DND-41 (cell line): ENCODE measurements around the gene HABP4.

Experiments used
- ATAC-seq: fragments of 200-7000 bp; cut with Tn5 transposase; 3 replicates; pipeline ENCODE4 v1.9.1; 2021; ENCODE audit warnings: low read depth; ENCODE audit not compliant: insufficient read depth
- DNase-seq: peaks from one replicate; pipeline ENCODE4 v3.0.0-alpha.2; 2020
- H2AFZ ChIP-seq: 2 replicates; pipeline ENCODE4 v1.6.0; 2012; ENCODE audit warnings: low read depth, low read length
- H3K27ac ChIP-seq: 2 replicates; pipeline ENCODE4 v1.5.1; 2012; ENCODE audit warnings: low read length, inconsistent platforms
- H3K27me3 ChIP-seq: fragments of 200-600 bp; sonication (generic); 2 replicates; pipeline ENCODE4 v1.6.0; 2012; ENCODE audit warnings: low read length, mild to moderate bottlenecking, inconsistent platforms; ENCODE audit not compliant: insufficient read depth, poor library complexity
- H3K36me3 ChIP-seq: 2 replicates; pipeline ENCODE4 v1.5.1; 2012; ENCODE audit warnings: low read length, inconsistent platforms; ENCODE audit not compliant: insufficient read depth
- H3K4me1 ChIP-seq: 2 replicates; pipeline ENCODE4 v1.5.1; 2012; ENCODE audit warnings: mild to moderate bottlenecking, low read length; ENCODE audit not compliant: insufficient read depth
- H3K4me2 ChIP-seq: 2 replicates; pipeline ENCODE4 v1.6.0; 2012; ENCODE audit warnings: mild to moderate bottlenecking, moderate library complexity, low read length, inconsistent platforms; ENCODE audit not compliant: insufficient read depth
- H3K4me3 ChIP-seq, 2 experiments: fragments of 200-600 bp in 1 of 2; shearing (Covaris generic) in 1 of 2; 2 replicates each; pipeline ENCODE4 v1.5.1; 2012 to 2016; ENCODE audit warnings: inconsistent platforms in 2 of 2, low read length in 2 of 2, mild to moderate bottlenecking in 2 of 2, low read depth in 1 of 2, moderate library complexity in 1 of 2
- H3K79me2 ChIP-seq: 2 replicates; pipeline ENCODE4 v1.6.0; 2012; ENCODE audit warnings: low read length, inconsistent platforms; ENCODE audit not compliant: insufficient read depth
- H3K9ac ChIP-seq: 2 replicates; pipeline ENCODE4 v1.6.0; 2012; ENCODE audit warnings: low read depth, mild to moderate bottlenecking, inconsistent platforms, low read length, moderate library complexity
- H3K9me3 ChIP-seq: 2 replicates; pipeline ENCODE4 v1.5.1; 2012; ENCODE audit warnings: low read length, moderate library complexity, mild to moderate bottlenecking, inconsistent platforms; ENCODE audit not compliant: insufficient read depth, severe bottlenecking
- H4K20me1 ChIP-seq: 2 replicates; pipeline ENCODE4 v1.6.0; 2012; ENCODE audit warnings: low read length; ENCODE audit not compliant: insufficient read depth
- CTCF ChIP-seq: IDR thresholded peaks from 2 replicates; pipeline ENCODE4 v1.5.1; 2012; ENCODE audit warnings: borderline replicate concordance, low read length, moderate library complexity, mild to moderate bottlenecking; ENCODE audit not compliant: poor library complexity, severe bottlenecking; ENCODE audit errors: extremely low read depth
- EZH2 ChIP-seq: IDR thresholded peaks from 3 replicates; pipeline ENCODE4 v1.6.1; 2012; ENCODE audit warnings: borderline replicate concordance, low read depth, mild to moderate bottlenecking, moderate library complexity, low read length, inconsistent platforms; ENCODE audit not compliant: severe bottlenecking

Gene HABP4

GRCh38 chr9:96449523-96449844 is 485 bp upstream of the HABP4 start:
- H3K4me1 ChIP-seq: peaks cover 21% of the 10 kb centered on the region
- no peaks in the 10 kb centered on the region for H4K20me1 ChIP-seq
- no peaks in the 10 kb centered on the region for H3K36me3 ChIP-seq
- no peaks in the 10 kb centered on the region for H3K27me3 ChIP-seq
- H3K79me2 ChIP-seq: no peaks in the 10 kb centered on the region
- H3K9me3 ChIP-seq: no peaks in the 10 kb centered on the region
- peak overlapping the region; percentile 94 for H2AFZ ChIP-seq
- TF ChIP-seq EZH2: no peak
- TF ChIP-seq CTCF: no peak
- H3K4me3 ChIP-seq: peak overlapping the region; percentile 29 to 74; a peak in 3 of 4 replicates
- peak overlapping the region; percentile 49 for H3K9ac ChIP-seq
- no peak overlapping the region for H3K27ac ChIP-seq
- peak; percentile 37; the same call in 2 of the 3 replicates for ATAC-seq
- H3K4me2 ChIP-seq: peak overlapping the region; percentile 98
- no peak for DNase-seq

GRCh38 chr9:96450613-96451528 is 902 bp downstream of the HABP4 start:
- Histone ChIP-seq H3K27ac (no peak overlapping the region), H3K4me2 (peak overlapping the region; percentile 98), H3K4me1 (peaks cover 21% of the 10 kb centered on the region), H3K79me2 (no peaks in the 10 kb centered on the region), H3K4me3 (peak overlapping the region in 1 of 2 experiments; percentile 74; a peak in 2 of 4 replicates), H3K9me3 (no peaks in the 10 kb centered on the region), H3K36me3 (no peaks in the 10 kb centered on the region), H2AFZ (peak overlapping the region; percentile 83), H3K9ac (peak overlapping the region; percentile 61; the same call in 1 of the 2 replicates), H4K20me1 (no peaks in the 10 kb centered on the region), H3K27me3 (no peaks in the 10 kb centered on the region)
- no peak for ATAC-seq
- no peak for DNase-seq
- TF ChIP-seq EZH2 (no peak), CTCF (no peak)

GRCh38 chr9:96453625-96454024 is 3.7 kb downstream of the HABP4 start:
- no peak overlapping the region for H3K4me2 ChIP-seq
- no peak overlapping the region for H3K9ac ChIP-seq
- H3K4me1 ChIP-seq: peaks cover 21% of the 10 kb centered on the region
- H3K36me3 ChIP-seq: no peaks in the 10 kb centered on the region
- no peaks in the 10 kb centered on the region for H3K79me2 ChIP-seq
- no peak overlapping the region for H3K4me3 ChIP-seq
- H3K27me3 ChIP-seq: no peaks in the 10 kb centered on the region
- H4K20me1 ChIP-seq: no peaks in the 10 kb centered on the region
- ATAC-seq (no peak), DNase-seq (no peak)
- H2AFZ ChIP-seq: no peak overlapping the region
- TF ChIP-seq CTCF (peak; percentile 20), EZH2 (no peak)
- no peaks in the 10 kb centered on the region for H3K9me3 ChIP-seq
- H3K27ac ChIP-seq: no peak overlapping the region
